ENCODE data around the gene DGKH.

The DGKH gene

GRCh38 chr13:42279080-42279479 is 230.6 kb downstream of the DGKH start:
- Histone ChIP-seq H3K9me2 (replicated peaks; ENCODE audit: control insufficient read depth, low read length) (no peaks in the 10 kb centered on the region), H3K4me1 (ENCODE audit: control insufficient read depth, low read length) (peaks cover 73% of the 10 kb centered on the region), H3F3A (ENCODE audit: control insufficient read depth, insufficient read depth) (no peaks in the 10 kb centered on the region), H3K4me3 (ENCODE audit: low read length) (no peak overlapping the region), H3K9me3 (ENCODE audit: control insufficient read depth, insufficient read depth, low read length) (no peaks in the 10 kb centered on the region), H3K27ac (ENCODE audit: low read depth, low read length) (no peak overlapping the region), H3K36me3 (ENCODE audit: control insufficient read depth, low read length) (peaks cover 45% of the 10 kb centered on the region), H4K20me1 (ENCODE audit: control insufficient read depth, insufficient read depth, low read depth, low read length) (peaks cover 10% of the 10 kb centered on the region; the same call in 1 of the 2 replicates), H3K27me3 (ENCODE audit: control insufficient read depth, low read length) (no peaks in the 10 kb centered on the region), H3K79me2 (ENCODE audit: control insufficient read depth, low read length) (peaks cover 99% of the 10 kb centered on the region), H3K4me2 (ENCODE audit: low read length) (no peak overlapping the region)
- TF ChIP-seq CTCF (IDR thresholded peaks at IDR 0.05; ENCODE audit: low read depth, low read length, poor library complexity, severe bottlenecking): no peak
- no peak for TF ChIP-seq EZH2phosphoT487 (IDR thresholded peaks at IDR 0.05; ENCODE audit: borderline replicate concordance, low read length)

- H3K9me3 ChIP-seq (ENCODE audit: control insufficient read depth, insufficient read depth, low read length): no peaks in the 10 kb centered on the region
- H3K9me2 ChIP-seq (replicated peaks; ENCODE audit: control insufficient read depth, low read length): no peaks in the 10 kb centered on the region
- peaks cover 50% of the 10 kb centered on the region for H3K36me3 ChIP-seq (ENCODE audit: control insufficient read depth, low read length)
- no peak overlapping the region for H3K4me2 ChIP-seq (ENCODE audit: low read length)
- H3F3A ChIP-seq (ENCODE audit: control insufficient read depth, insufficient read depth): no peaks in the 10 kb centered on the region
- TF ChIP-seq EZH2phosphoT487 (IDR thresholded peaks at IDR 0.05; ENCODE audit: borderline replicate concordance, low read length) (no peak), CTCF (IDR thresholded peaks at IDR 0.05; ENCODE audit: low read depth, low read length, poor library complexity, severe bottlenecking) (no peak)
- H3K27me3 ChIP-seq (ENCODE audit: control insufficient read depth, low read length): no peaks in the 10 kb centered on the region
- H3K4me1 ChIP-seq (ENCODE audit: control insufficient read depth, low read length): peaks cover 64% of the 10 kb centered on the region
- H3K4me3 ChIP-seq (ENCODE audit: low read length): no peak overlapping the region
- peaks cover 10% of the 10 kb centered on the region; the same call in 1 of the 2 replicates for H4K20me1 ChIP-seq (ENCODE audit: control insufficient read depth, insufficient read depth, low read depth, low read length)
- H3K27ac ChIP-seq (ENCODE audit: low read depth, low read length): no peak overlapping the region
- H3K79me2 ChIP-seq (ENCODE audit: control insufficient read depth, low read length): peaks cover 99% of the 10 kb centered on the region
These were observed 231.5 kb downstream of the DGKH start for GRCh38 chr13:42279986-42280385.

GRCh38 chr13:42280537-42280936 is 232.1 kb downstream of the DGKH start:
- H3K9me3 ChIP-seq (ENCODE audit: control insufficient read depth, insufficient read depth, low read length): no peaks in the 10 kb centered on the region
- no peaks in the 10 kb centered on the region for H3K27me3 ChIP-seq (ENCODE audit: control insufficient read depth, low read length)
- peaks cover 58% of the 10 kb centered on the region for H3K4me1 ChIP-seq (ENCODE audit: control insufficient read depth, low read length)
- H3K9me2 ChIP-seq (replicated peaks; ENCODE audit: control insufficient read depth, low read length): no peaks in the 10 kb centered on the region
- H3K79me2 ChIP-seq (ENCODE audit: control insufficient read depth, low read length): peaks cover 97% of the 10 kb centered on the region
- peaks cover 47% of the 10 kb centered on the region for H3K36me3 ChIP-seq (ENCODE audit: control insufficient read depth, low read length)
- TF ChIP-seq EZH2phosphoT487 (IDR thresholded peaks at IDR 0.05; ENCODE audit: borderline replicate concordance, low read length): no peak
- no peak for TF ChIP-seq CTCF (IDR thresholded peaks at IDR 0.05; ENCODE audit: low read depth, low read length, poor library complexity, severe bottlenecking)
- no peak overlapping the region for H3K27ac ChIP-seq (ENCODE audit: low read depth, low read length)
- H3K4me3 ChIP-seq (ENCODE audit: low read length): no peak overlapping the region
- H4K20me1 ChIP-seq (ENCODE audit: control insufficient read depth, insufficient read depth, low read depth, low read length): peaks cover 10% of the 10 kb centered on the region; the same call in 1 of the 2 replicates
- no peak overlapping the region for H3K4me2 ChIP-seq (ENCODE audit: low read length)
- H3F3A ChIP-seq (ENCODE audit: control insufficient read depth, insufficient read depth): 0 out of 2 replicates have a peak, but pooled peaks cover 1% of the 10 kb centered on the region
